Kidney epithelial cell (primary cell): ENCODE data around the gene WDR41. TPM values are rescaled to one million over a fixed set of nuclear protein-coding genes. Genes with fewer than 3 reads are reported as not detected.
"Not testable (repeated sequence)": the region's sequence is repeated elsewhere in the genome, so short reads cannot be mapped to it uniquely, and the experiment has no call there.

Experiments used
- DNase-seq: peaks from one replicate; pipeline ENCODE4 v3.0.0-alpha.2; 2010; ENCODE audit warnings: low read depth
- H3K27me3 ChIP-seq: 2 replicates; pipeline ENCODE4 v1.6.0; 2011; ENCODE audit warnings: low read length; ENCODE audit not compliant: control insufficient read depth, insufficient read depth
- H3K36me3 ChIP-seq: 2 replicates; pipeline ENCODE4 v1.5.1; 2011; ENCODE audit warnings: low read length; ENCODE audit not compliant: control insufficient read depth, insufficient read depth
- H3K4me3 ChIP-seq: 2 replicates; pipeline ENCODE4 v1.5.1; 2011; ENCODE audit warnings: low read depth, mild to moderate bottlenecking, control low read depth, low read length
- total RNA-seq: library from RNA; depleted of rRNA; stranded (reverse); fragments of >200 nt; gene quantifications from 2 replicates; pipeline ENCODE4 v1.2.3, GENCODE V29; 2015
- TF ChIP-seq, protein P1 (sequence below): IDR thresholded peaks from 2 replicates; pipeline ENCODE4 v1.5.1; 2011; ENCODE audit warnings: mild to moderate bottlenecking, moderate library complexity, low read length, control low read depth, inconsistent platforms; ENCODE audit not compliant: insufficient read depth, poor library complexity, severe bottlenecking

The WDR41 gene
- total RNA-seq, 1 donor from 2014 or later = 68.6 TPM

DNA sequence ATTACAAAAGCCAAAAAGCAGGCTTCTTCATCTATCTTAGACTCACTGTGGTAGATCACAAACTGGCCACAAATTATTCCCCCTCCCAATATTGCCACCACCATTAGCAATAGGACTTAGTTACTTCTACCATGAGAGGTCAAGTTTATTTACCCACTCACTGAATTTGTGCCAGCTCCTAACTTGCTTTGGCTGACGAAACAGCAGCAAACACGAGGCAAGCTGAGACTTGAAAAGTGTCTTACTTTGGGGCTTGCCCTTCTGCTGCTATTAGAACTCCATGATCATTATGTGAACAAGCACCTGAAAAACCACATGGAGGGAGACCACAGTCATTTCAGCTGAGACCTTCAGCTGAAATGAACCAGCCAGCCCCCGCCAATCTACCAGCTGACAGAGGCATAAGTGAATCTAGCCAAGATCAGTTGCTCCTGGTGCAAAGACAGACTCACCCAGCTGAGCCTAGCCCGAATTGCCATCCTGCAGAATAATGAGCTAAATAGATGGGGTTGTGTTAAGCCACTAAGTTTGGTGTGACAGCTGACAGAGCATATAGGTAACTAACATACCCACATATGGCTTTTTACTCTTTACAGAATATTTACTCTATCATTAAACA lies 5.7 kb downstream of the WDR41 start:
- no peaks in the 10 kb centered on the region for H3K27me3 ChIP-seq
- no peak overlapping the region for H3K4me3 ChIP-seq
- DNase-seq = no peak
- TF ChIP-seq, protein P1, sequence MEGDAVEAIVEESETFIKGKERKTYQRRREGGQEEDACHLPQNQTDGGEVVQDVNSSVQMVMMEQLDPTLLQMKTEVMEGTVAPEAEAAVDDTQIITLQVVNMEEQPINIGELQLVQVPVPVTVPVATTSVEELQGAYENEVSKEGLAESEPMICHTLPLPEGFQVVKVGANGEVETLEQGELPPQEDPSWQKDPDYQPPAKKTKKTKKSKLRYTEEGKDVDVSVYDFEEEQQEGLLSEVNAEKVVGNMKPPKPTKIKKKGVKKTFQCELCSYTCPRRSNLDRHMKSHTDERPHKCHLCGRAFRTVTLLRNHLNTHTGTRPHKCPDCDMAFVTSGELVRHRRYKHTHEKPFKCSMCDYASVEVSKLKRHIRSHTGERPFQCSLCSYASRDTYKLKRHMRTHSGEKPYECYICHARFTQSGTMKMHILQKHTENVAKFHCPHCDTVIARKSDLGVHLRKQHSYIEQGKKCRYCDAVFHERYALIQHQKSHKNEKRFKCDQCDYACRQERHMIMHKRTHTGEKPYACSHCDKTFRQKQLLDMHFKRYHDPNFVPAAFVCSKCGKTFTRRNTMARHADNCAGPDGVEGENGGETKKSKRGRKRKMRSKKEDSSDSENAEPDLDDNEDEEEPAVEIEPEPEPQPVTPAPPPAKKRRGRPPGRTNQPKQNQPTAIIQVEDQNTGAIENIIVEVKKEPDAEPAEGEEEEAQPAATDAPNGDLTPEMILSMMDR = no peak
- H3K36me3 ChIP-seq = no peaks in the 10 kb centered on the region

DNA sequence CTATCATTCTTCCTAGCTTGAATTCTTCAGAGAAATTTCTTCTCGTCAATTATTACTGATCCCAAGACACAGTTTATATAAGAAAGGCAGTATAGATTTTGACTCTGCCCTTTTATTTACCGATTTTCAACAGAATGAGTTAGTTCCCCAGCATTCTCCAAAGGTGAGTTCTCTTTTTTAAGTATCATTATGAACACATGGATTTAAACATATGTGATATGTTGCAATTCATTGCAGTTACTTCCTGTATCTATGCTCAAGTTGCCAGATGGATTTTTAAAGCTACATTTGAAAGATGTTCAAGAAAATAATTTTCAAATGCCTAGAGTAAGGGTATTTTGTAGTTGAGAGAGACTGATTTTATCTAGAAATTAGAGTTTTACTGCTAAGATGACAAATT lies 8.4 kb downstream of the WDR41 start:
- H3K27me3 ChIP-seq = no peaks in the 10 kb centered on the region
- no peak for DNase-seq
- H3K36me3 ChIP-seq = no peaks in the 10 kb centered on the region
- H3K4me3 ChIP-seq = no peak overlapping the region
- TF ChIP-seq, protein P1 = no peak

DNA sequence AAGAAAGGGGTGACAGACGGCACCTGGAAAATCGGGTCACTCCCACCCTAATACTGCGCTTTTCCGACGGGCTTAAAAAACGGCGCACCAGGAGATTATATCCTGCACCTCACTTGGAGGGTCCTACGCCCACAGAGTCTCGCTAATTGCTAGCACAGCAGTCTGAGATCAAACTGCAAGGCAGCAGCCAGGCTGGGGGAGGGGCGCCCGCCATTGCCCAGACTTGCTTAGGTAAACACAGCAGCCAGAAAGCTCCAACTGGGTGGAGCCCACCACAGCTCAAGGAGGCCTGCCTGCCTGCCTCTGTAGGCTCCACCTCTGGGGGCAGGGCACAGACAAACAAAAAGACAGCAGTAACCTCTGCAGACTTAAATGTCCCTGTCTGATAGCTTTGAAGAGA lies 17.1 kb downstream of the WDR41 start:
- H3K4me3 ChIP-seq, DNase-seq, H3K36me3 ChIP-seq, H3K27me3 ChIP-seq: not testable (repeated sequence)

DNA sequence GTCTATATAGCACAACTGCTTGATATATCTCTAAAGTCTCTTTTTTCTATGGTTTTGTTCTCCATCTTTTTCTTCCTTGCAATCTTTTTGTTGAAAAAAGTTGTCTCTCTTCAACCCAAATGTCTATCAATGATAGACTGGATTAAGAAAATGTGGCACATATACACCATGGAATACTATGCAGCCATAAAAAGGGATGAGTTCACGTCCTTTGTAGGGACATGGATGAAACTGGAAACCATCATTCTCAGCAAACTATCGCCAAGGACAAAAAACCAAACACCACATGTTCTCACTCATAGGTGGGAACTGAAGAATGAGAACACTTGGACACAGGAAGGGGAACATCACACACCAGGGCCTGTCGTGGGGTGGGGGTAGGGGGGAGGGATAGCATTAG lies 23.2 kb downstream of the WDR41 start:
- not testable (repeated sequence) for H3K4me3 ChIP-seq, H3K36me3 ChIP-seq, H3K27me3 ChIP-seq, DNase-seq

DNA sequence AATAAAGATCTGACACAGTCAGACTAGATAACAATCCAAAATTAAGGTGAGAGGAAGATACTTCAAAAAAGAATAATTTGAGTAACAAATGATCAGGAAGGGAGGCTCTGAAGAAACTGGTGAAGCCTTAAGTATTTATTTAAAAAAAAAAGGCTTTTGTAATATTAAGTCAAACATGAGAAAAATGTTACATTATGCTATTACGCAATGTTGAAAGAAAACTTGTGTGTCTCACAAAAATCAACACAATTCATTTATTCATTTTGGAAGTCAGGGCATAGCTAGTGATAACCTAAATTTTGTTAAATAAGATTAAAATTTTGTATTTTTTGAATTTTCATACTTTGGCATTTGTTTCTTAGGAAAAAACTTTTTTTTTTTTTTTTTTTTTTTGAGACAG lies 28.2 kb downstream of the WDR41 start:
- Histone ChIP-seq H3K27me3 (no peaks in the 10 kb centered on the region), H3K36me3 (no peaks in the 10 kb centered on the region), H3K4me3 (no peak overlapping the region)
- TF ChIP-seq, protein P1 = no peak
- no peak for DNase-seq

DNA sequence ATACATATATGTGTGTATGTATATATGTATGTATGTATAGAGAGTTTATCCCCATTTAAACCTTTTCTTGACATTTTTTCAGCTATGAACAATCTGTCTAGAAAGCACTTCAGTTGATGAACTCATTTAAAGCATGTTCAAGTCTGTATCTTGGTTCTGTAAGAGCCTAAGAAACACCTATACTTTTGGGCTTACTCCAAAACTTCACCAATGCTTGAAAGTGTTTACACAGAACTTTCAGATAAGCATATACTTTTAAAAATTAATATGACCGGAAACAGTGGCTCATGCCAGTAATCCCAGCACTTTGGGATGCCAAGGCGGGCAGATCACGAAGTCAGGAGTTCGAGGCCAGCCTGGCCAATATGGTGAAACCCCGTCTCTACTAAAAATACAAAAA lies 30.8 kb downstream of the WDR41 start:
- Histone ChIP-seq H3K36me3 (no peaks in the 10 kb centered on the region), H3K4me3 (no peak overlapping the region), H3K27me3 (no peaks in the 10 kb centered on the region)
- TF ChIP-seq, protein P1 = no peak
- DNase-seq = no peak

DNA sequence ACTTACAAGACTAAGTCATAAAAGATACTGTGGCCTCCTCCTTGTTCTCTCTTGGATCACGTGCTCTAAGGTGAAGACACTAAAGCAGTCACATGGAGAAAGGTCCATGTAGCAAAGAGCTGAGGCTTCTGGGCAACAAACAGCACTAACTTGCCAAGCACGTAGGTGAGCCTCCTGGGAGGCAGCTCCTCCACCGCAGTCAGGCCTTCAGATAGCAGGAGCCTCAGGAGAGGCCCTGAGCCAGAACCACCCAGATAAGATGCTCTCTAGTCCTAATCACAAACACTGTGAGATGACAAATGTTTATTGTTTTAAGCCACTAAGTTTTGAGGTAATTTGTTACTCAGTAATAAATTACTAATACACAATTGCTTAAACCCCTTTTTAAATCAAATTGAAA lies 38.0 kb downstream of the WDR41 start:
- Histone ChIP-seq H3K27me3 (no peaks in the 10 kb centered on the region), H3K36me3 (no peaks in the 10 kb centered on the region), H3K4me3 (no peak overlapping the region)
- TF ChIP-seq, protein P1 = no peak
- no peak for DNase-seq
